ENCODE results near the gene MRPS25. TPM values are rescaled to one million over a fixed set of nuclear protein-coding genes. Genes with fewer than 3 reads are reported as not detected.

Gene MRPS25
- total and polyA plus RNA-seq, 9 of the 15 experiments (the other 6 are each of a cell fraction or from before 2014, with no cell fraction given): 34.3 to 129 (median 78.2) TPM

DNA sequence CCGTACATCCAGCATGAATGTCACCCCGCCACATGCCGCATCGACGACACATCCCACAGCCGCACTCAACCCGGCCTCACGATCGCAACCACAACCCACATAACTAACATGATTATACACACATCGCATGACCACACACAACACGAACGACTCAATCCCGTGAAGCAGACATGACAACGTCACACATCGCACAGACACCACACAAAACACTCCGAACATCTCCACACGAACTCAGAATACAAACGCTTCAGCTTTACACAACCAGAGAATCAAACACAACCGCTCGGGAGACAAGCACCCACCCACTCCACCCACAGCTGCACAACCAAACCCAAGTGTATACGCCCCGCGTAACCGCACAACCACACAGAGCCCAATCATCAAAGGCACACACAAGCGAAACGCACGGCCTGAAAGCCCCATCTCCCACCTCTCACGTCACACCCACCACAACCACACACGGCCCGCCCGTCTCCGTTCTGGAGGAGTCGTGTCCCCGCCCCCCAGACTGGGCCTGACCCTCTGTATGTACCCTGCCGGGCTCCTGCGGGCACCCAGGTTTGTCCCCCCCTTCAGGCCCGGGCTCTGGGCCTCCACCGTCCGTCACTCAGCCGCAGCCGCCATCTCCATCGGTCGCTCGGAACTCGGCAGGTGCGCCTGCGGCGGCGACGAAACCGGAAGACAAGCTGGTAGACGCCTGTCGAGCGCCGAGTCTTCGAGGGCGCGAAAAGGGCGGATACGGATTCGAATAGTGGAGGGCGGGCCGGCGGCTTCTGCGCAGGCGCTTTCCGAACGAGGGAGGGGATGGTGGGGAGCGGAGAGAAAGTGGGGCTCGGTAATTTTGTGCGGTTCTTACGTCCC is 33.6 kb upstream of the MRPS25 start, which contains the start of gene RBSN (continued):
- TF ChIP-seq HNRNPLL (IDR thresholded peaks at IDR 0.05; ENCODE audit: low read depth, low read length, poor library complexity, severe bottlenecking) (peak; percentile 80), ZKSCAN8 (CRISPR knock-in tag; IDR thresholded peaks at IDR 0.05) (no peak), KAT8 (IDR thresholded peaks at IDR 0.05; ENCODE audit: low read depth) (no peak), HMGN3 (IDR thresholded peaks at IDR 0.05; ENCODE audit: borderline replicate concordance, extremely low read depth, insufficient read length, low read depth, low read length) (peak; percentile 86), TOE1 (IDR thresholded peaks at IDR 0.05; ENCODE audit: borderline replicate concordance) (peak; percentile 92), TOE1 (CRISPR knock-in tag; IDR thresholded peaks at IDR 0.05; ENCODE audit: borderline replicate concordance, low read depth) (peak; percentile 90), POLR2A (conservative IDR thresholded peaks at IDR 0.05) (peak; percentile 91), MEF2A (IDR thresholded peaks at IDR 0.05; ENCODE audit: control insufficient read depth, low read depth, low read length) (0 out of 2 replicates have a peak, but pooled peaks have one; percentile 3), CBX3 (IDR thresholded peaks at IDR 0.05; ENCODE audit: borderline replicate concordance in 1 of 2, low read length in 2 of 2) (peak in 1 of 2 experiments; percentile 60; a peak in 1 of 3 replicates), NCOA1 (IDR thresholded peaks at IDR 0.05; ENCODE audit: low read depth) (peak; percentile 69), EGR1 (conservative IDR thresholded peaks at IDR 0.05) (peak; percentile 95), HDAC2 (IDR thresholded peaks at IDR 0.05) (peak; percentile 85; the same call in 1 of the 2 replicates), ZNF668 (CRISPR knock-in tag; IDR thresholded peaks at IDR 0.05) (no peak), KHSRP (IDR thresholded peaks at IDR 0.05) (peak; percentile 22), ZNF586 (CRISPR knock-in tag; conservative IDR thresholded peaks at IDR 0.05) (no peak)
- TF ChIP-seq, protein P1, sequence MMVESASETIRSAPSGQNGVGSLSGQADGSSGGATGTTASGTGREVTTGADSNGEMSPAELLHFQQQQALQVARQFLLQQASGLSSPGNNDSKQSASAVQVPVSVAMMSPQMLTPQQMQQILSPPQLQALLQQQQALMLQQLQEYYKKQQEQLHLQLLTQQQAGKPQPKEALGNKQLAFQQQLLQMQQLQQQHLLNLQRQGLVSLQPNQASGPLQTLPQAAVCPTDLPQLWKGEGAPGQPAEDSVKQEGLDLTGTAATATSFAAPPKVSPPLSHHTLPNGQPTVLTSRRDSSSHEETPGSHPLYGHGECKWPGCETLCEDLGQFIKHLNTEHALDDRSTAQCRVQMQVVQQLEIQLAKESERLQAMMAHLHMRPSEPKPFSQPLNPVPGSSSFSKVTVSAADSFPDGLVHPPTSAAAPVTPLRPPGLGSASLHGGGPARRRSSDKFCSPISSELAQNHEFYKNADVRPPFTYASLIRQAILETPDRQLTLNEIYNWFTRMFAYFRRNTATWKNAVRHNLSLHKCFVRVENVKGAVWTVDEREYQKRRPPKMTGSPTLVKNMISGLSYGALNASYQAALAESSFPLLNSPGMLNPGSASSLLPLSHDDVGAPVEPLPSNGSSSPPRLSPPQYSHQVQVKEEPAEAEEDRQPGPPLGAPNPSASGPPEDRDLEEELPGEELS (CRISPR knock-in tag; IDR thresholded peaks at IDR 0.05; ENCODE audit: borderline replicate concordance): peak; percentile 95
- TF ChIP-seq, protein P2, sequence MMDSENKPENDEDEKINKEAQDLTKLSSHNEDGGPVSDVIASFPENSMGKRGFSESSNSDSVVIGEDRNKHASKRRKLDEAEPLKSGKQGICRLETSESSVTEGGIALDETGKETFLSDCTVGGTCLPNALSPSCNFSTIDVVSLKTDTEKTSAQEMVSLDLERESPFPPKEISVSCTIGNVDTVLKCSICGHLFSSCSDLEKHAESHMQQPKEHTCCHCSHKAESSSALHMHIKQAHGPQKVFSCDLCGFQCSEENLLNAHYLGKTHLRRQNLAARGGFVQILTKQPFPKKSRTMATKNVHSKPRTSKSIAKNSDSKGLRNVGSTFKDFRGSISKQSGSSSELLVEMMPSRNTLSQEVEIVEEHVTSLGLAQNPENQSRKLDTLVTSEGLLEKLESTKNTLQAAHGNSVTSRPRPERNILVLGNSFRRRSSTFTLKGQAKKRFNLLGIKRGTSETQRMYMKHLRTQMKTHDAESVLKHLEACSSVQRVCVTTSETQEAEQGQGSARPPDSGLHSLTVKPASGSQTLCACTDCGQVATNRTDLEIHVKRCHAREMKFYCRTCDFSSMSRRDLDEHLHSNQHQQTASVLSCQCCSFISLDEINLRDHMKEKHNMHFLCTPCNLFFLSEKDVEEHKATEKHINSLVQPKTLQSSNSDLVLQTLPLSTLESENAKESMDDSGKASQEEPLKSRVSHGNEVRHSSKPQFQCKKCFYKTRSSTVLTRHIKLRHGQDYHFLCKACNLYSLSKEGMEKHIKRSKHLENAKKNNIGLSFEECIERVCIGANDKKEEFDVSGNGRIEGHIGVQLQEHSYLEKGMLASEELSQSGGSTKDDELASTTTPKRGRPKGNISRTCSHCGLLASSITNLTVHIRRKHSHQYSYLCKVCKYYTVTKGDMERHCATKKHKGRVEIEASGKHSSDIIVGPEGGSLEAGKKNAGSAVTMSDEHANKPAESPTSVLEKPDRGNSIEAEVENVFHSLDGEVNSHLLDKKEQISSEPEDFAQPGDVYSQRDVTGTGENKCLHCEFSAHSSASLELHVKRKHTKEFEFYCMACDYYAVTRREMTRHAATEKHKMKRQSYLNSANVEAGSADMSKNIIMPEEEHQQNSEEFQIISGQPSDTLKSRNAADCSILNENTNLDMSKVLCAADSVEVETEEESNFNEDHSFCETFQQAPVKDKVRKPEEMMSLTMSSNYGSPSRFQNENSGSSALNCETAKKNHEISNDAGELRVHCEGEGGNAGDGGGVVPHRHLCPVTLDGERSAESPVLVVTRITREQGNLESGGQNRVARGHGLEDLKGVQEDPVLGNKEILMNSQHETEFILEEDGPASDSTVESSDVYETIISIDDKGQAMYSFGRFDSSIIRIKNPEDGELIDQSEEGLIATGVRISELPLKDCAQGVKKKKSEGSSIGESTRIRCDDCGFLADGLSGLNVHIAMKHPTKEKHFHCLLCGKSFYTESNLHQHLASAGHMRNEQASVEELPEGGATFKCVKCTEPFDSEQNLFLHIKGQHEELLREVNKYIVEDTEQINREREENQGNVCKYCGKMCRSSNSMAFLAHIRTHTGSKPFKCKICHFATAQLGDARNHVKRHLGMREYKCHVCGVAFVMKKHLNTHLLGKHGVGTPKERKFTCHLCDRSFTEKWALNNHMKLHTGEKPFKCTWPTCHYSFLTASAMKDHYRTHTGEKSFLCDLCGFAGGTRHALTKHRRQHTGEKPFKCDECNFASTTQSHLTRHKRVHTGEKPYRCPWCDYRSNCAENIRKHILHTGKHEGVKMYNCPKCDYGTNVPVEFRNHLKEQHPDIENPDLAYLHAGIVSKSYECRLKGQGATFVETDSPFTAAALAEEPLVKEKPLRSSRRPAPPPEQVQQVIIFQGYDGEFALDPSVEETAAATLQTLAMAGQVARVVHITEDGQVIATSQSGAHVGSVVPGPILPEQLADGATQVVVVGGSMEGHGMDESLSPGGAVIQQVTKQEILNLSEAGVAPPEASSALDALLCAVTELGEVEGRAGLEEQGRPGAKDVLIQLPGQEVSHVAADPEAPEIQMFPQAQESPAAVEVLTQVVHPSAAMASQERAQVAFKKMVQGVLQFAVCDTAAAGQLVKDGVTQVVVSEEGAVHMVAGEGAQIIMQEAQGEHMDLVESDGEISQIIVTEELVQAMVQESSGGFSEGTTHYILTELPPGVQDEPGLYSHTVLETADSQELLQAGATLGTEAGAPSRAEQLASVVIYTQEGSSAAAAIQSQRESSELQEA (IDR thresholded peaks at IDR 0.05; ENCODE audit: low read depth): 0 out of 2 replicates have a peak, but pooled peaks have one; percentile 20

Data from K562 (cell line).